Measurements from ENCODE around the gene ZCRB1. TPM values are rescaled to one million over a fixed set of nuclear protein-coding genes. Genes with fewer than 3 reads are reported as not detected.
"Not testable (repeated sequence)": the region's sequence is repeated elsewhere in the genome, so short reads cannot be mapped to it uniquely, and the experiment has no call there.

Gene ZCRB1, protein sequence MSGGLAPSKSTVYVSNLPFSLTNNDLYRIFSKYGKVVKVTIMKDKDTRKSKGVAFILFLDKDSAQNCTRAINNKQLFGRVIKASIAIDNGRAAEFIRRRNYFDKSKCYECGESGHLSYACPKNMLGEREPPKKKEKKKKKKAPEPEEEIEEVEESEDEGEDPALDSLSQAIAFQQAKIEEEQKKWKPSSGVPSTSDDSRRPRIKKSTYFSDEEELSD
- 60.2 TPM for polyA plus RNA-seq (2013, experiment 1 of 2; ENCODE audit: insufficient read length)
- polyA plus RNA-seq (2013, experiment 2 of 2; ENCODE audit: insufficient read length): 72.5 TPM

DNA sequence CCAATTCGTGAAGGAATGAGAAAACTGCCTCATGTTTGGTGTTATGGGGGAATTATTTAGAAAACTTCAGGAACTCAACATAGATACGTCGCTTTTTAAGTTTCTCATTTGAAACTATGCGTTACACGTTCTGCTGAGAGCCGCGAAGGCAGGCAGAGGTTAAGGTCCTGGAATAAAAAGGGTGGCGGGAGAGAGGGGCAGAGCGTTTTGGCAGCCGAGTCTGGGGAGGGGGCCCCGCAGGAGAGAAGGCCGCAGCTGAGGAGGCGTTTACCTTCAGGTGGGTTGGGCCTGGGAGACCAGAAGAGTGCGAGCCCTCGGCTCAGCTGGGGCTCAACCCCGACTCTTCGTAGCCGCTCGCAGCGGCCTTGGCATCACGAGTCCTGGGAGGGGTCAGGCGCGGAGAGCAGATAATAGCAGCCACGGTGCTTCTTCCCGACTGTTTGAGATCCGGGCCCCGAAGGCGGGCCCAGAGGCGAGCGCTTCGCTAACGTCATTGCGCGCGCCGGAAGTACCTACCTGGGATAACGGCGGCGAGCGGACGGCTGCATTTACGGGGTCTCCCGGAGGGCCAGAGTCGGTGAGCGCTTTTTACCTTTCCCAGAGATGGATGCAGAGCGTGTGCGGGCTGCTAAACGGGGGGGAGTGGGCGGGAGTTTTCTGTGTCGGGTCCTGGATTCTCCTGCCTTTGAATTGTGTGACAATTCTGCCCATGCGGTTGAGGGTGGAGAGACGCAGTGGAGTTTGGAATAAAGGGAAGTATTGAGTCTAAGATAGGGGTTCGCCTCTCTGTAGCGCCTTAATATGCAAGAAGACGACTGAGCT is at the start of gene ZCRB1, which contains the start of gene PPHLN1:
TSS of gene ZCRB1 (minus strand) at position 442 of the 822 bp plus-strand sequence. CDS start 1,992 bp downstream, outside the sequence.
TSS of gene PPHLN1 (plus strand) at position 515 of the 822 bp plus-strand sequence. CDS start 9,736 bp downstream, outside the sequence.
- peak; percentile 79 for DNase-seq

DNA sequence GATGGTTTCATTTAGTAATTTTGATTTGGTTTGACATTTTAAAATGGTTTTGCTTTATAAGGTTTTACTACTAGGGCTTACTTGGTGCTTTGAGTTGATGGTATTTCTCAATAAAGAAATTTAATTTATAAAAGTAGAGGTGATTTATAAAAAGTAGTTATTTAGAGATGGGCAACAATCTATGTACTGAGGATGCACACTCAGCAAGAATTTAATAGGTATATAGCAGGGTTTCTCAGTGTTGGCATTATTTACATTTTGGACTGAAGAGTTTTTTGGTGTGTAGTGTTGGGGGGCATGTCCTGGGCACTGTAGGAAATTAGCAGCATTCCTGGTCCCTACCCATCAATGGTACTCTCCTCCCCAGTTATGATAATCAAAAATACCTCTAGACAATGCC is 47.8 kb upstream of the ZCRB1 start:
- DNase-seq: no peak

DNA sequence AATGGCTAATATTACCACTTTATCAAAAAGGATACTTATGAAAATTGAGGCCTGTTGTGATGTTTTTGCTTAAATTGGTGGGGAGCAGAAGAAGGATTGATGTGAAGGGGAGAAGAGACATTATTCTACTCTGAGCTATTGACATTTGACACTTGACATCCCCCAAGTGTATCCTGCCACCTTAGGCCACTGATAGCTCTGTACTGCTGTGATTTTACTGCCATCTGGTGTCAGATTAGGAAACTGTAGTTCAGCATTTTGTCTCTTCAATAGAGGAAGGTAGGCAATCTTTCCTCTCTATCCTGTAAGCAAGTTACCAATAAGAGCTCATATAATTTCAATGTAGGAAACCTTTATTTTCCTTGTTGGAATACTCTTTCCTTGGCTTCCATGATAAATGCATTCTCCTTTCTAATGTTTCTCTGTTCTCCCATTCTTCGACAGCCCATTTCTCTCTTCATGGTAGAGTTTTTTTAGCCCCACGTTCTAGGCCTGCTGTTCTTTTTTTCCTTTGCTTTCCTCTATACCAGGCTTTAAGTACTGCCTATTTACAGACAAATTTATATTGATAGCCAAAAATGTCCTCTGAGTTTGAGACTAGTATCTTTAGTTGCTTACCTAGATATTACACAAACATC is 46.4 kb upstream of the ZCRB1 start:
- DNase-seq: peak; percentile 54

DNA sequence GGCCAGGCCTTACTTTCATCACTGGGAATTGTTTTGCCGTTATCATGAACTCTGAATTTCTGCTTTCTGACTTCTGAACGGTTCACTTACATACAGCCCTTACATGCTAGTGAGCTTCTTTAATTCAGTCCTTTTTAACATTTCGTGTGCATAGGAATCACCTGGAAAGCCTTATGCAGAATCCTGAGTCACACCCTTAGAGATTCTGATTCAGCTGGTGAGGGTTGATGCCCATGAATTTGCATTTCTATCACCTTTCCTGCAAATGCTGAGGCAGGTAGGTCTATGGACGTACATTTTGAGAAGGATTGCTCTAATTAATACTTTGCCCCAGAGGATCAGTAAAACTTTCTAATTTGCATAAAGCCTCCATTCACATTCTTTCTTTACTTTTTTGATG is 44.1 kb upstream of the ZCRB1 start:
- no peak for DNase-seq

DNA sequence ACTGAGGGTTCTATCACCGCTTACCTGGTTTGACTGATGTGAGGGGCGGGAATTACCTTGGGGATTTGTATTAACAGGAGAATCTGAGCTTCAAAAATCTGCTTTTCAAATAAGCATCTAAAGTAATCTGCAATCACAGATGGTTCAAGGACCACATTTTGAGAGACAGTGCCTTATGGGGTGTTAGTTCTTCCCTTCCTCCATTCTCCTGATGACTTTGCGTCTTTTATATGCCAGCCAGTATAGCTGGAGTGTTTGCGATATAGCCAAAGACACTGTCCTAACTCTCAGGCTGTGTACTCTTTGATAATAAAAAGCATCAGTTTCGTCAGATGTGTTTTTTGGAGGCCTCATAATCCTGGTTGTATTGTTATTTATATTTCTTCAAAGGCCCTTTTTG is 39.6 kb upstream of the ZCRB1 start:
- DNase-seq: no peak

DNA sequence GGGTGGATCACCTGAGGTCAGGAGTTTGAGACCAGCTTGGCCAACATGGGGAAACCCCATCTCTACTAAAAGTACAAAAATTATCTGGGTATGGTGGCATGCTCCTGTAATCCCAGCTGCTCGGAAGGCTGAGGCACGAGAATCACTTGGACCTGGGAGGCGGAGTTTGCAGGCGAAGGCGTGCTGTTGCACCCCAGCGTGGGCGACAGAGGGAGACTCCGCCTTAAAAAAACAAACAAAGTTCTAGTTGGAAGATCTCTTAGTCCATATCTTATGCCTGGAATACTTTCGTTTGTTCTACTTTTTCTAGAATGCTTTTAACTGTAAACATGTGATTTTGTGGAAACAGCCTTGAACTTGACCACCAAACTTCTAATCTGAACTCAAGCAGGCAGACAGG is 38.8 kb upstream of the ZCRB1 start:
- no peak for DNase-seq

DNA sequence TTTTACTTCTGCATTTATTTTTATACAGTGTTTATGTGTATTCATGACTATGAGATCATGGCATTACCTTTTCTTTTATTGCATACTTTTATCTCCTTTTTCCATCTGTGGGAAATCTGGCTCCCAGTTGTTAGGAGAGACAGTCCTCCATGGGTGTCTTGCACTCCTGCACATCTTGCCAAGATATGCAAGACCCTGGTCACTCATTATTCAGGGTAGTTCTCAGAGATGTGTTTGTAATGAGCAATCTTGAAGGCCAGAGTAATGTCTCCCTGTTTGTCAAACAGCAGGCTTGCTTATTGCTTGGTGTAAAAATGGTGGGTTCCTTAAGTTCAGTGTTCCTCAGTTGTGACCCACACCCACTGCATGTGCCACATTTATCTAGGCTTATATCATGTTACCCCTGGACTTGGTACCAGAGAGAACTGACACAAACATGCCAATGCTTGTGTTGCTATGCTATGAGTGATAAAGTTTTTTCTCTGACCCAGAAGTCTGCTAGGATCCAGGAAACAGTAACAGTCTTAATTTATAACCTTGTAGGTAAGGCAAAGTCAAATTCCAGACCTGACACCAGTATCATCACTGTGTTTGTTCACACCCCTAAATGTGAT is 36.9 kb upstream of the ZCRB1 start:
- DNase-seq: peak; percentile 2

DNA sequence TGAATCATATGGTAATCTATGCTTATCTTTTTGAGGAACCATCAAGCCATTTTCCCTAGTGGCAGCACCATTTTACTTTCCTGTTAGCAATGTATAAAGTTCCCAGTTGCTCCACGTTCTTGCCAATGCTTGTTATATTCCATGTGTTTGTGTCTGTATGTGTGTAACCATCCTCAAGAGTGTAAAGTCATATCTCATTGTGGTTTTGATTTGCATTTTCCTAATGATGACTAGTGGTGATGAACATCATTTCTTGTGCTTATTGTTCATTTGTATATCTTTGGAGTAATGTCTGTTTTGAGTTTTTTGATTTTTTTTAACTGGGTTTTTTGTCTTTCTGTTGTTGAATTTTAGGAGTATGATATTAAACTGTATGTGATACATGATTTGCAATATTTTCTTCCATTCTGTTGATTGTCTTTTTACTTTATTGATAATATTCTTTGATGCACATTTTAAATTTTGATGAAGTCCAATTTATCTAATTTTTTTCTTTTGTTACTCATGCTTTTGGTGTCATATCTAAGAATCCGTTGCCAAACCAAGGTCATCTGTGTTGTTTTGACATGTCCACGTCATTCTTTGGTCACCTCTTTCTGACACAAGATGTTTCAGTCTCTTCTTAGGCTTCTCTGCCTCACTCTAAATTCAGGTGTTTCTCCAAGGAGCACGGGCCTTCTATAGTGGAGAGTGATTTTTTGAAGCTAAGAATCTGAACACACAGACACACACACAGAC is 36.2 kb upstream of the ZCRB1 start:
- no peak for DNase-seq

DNA sequence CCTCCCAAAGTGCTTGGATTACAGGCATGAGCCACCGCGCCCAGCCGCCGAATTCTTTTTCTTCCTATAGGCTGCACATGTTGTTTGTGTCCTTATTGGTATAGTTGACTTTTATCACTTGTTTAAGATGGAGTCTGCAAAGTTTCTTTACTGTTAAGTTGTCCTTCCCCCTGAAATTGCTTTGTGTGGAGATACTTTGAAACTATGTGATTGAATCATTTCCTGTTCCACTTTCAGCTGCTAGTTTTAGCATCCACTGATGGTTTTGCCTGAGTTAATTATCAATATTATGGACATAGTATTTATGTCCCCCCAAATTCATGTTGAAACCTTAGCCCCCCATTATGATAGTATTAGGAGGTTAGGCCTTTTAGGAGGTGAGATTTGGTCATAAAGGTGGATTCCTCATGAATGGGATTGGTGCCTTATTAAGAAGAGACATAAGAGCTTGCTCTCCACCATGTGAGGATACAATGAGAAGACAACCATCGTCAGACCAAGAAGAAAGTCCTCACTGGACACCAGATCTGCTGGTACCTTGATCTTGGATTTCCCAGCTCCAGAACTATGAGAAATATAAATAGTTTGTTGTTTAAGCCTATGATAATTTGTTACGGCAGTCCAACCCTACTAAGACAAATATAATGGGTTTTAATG is 35.0 kb upstream of the ZCRB1 start:
- DNase-seq: peak; percentile 19

DNA sequence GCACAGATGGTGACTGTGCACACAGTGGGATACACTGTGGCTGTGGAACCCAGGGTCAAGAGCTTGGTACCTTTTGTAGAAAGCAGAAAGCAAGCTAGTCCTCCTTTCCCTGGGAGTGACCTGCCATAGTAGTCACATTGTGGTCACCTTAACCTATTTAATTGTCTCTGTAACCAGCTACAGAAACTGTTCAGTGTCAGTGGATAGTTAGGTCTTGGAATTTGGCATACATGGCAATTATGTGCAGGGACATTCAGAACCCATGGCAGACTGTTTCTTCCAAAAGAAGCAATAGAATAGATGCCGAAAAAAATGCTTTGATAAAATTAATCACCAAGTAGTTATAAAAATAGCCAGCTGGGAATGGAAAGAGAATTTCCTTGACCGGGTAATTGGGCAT is 30.4 kb upstream of the ZCRB1 start:
- DNase-seq: no peak

DNA sequence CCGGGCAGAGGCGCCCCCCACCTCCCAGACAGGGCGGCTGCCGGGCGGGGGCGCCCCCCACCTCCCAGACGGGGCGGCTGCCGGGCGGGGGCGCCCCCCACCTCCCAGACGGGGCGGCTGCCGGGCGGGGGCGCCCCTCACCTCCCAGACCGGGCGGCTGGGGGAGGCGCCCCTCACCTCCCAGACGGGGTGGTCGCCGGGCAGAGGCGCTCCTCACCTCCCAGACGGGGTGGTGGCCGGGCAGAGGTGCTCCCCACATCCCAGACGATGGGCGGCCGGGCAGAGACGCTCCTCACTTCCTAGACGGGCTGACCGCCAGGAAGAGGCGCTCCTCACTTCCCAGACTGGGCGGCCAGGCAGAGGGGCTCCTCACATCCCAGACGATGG is 24.1 kb upstream of the ZCRB1 start:
- not testable (repeated sequence) for DNase-seq

DNA sequence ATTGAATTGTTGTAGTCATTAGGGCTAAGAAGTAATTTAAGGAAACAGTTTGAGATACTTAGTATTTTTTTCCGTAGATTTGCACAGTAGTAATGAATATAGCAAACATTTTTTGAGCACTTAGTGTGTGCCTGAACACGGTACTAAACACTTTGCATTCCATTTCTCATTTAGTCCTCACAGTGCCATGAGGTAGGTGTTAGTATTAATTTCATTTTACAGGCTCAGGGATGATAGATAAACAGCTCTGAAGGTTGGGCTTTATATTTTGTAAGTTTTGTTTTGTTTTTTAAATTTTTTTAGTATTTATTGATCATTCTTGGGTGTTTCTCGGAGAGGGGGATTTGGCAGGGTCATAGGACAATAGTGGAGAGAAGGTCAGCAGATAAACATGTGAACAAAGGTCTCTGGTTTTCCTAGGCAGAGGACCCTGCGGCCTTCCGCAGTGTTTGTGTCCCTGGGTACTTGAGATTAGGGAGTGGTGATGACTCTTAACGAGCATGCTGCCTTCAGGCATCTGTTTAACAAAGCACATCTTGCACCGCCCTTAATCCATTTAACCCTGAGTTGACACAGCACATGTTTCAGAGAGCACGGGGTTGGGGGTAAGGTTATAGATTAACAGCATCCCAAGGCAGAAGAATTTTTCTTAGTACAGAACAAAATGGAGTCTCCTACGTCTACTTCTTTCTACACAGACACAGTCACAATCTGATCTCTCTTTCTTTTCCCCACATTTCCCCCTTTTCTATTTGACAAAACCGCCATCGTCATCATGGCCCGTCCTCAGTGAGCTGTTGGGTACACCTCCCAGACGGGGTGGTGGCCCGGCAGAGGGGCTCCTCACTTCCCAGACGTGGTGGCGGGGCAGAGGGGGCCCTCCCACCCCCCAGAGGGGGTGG is 23.5 kb upstream of the ZCRB1 start:
- DNase-seq: not testable (repeated sequence)

DNA sequence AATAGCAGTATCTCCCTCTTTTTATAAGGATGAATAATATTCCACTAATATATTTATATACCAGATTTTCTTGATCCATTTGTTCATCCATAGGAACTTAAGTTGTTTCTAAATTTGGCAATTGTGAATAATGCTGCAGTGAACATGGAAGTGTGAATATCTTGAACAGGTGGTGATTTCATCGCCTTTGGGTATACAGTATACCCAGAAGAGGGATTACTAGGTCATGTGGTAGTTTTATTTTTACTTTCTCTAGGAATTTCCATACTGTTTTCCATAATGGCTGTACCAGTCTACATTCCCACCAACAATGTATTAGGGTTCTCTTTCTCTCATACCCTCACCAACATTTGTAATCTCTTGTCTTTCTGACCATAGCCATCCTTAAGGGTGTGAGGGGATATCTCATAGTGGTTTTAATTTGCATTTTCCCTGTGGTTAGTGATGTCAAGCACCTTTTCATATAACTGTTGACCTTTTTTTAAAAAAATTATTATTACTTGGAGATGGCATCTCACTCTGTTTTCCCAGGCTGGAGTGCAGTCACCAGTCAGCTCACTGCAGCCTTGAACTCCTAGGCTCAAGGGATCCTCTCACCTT is 20.6 kb upstream of the ZCRB1 start:
- no peak for DNase-seq

DNA sequence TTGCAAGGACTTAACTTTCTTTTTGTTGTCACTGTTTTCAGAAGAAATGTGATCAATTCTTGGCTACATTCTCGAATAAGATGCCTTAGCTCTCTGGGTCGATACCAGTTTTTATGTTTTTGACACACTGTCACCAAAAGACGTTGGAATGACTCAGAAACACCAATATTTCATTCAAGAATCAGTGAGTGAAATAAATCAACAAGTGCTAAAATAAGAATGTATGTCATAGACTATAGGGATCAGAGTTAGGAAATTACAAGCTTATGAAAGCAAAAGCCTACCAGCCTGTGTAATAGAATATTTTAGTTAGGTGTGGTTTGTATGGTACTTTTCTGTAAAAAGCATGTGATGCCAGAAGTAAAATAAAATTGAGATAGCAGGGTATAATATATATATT is 17.8 kb upstream of the ZCRB1 start:
- DNase-seq: no peak

DNA sequence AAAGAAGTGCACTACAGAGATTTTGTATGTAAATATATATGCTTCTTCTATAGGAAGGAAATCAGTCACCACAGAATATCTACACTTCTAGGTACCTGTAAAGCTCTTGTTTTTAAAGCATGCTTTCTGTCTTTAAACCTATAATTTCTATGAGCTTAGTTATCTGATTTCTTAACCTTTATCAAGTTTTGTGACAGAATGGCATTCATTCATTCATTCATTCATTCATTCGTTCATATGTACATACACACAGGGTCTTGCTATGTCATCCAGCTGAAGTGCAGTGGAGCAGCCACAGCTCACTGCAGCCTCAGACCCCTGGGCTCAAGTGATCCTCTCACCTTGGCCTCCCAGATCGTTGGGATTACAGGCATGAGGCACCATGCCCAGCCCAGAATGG is 16.1 kb upstream of the ZCRB1 start:
- no peak for DNase-seq

DNA sequence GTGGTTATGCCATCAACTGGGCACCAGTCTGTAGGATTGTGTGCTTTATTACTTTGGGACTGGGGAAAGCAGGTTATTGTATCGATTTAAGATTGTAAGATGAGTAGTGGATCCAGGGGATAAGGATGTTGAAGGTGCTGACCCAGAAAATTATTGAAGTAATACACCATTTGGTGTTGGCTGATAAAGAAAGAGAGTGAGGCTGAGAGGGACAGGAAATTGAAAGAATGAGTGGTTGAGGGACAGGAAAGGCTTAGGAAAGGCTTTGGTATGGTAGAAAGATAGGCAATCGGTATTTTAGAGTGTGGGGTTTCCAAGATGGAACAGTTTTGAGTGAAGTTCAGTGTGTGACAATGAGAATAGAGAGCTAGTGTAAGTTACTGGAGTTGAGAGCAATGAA is 12.4 kb upstream of the ZCRB1 start:
- DNase-seq: no peak

DNA sequence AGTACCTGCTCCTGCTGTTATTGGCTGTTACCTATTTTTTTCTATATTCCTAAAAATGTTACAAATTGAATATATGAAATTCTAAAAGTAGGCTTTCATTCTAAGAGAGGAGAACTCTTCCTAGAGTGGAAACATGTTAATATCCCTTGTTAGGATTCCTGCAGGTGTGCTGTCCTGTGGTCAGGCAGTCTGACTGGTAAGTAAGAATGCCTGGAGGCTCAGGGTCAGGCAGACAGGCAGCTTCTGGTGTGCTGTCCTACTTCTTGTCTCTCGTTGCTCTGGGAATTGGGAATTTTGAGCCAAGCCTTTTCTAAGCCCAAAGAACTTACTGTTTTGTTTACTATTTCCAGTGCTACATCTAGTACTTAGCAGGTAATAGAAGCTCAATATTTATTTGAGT is 10.4 kb upstream of the ZCRB1 start:
- DNase-seq: no peak

DNA sequence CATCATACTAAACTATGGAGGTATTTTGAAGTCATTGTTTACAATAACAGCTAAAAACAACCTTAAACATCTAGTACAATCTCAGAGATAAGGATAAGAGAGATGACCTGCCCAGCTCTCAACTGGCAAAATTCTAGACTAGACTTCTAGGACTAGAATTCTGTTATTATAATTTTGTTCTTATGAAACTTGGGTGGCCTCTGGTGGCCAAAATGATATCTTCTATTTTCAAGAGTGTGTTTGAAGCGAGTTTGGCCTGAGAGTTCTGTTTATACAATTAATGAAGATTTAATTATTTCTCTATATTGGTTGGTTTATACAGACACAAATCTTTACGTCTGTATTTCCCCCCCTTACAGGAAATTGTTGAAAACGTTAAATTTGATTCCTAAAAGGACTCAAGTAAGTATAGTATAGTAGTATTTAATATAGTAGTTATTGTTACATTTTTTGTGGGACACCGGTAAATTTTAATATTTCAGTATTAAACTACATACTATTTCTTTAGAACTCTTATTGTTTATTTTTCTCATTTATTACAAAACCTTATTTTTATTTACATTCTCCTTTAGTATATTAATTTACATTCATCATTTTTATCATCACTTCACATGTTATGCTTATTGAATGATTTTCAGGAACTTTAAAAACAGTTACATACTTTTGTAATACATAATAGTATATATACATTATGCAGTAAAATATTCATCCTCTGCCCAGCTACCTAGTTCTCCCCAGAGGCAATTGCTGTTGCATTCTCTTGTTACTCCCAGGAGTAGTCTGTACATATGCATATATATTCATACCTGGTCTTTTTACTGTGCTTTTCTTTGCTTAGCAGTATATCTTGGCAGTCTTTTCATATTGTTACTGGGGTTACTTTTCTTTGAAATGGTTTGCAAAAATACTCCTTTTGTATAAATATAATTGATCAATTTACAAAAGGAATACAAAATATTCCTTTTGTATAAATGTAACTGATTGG is 6.7 kb upstream of the ZCRB1 start:
- peak; percentile 42 for DNase-seq

DNA sequence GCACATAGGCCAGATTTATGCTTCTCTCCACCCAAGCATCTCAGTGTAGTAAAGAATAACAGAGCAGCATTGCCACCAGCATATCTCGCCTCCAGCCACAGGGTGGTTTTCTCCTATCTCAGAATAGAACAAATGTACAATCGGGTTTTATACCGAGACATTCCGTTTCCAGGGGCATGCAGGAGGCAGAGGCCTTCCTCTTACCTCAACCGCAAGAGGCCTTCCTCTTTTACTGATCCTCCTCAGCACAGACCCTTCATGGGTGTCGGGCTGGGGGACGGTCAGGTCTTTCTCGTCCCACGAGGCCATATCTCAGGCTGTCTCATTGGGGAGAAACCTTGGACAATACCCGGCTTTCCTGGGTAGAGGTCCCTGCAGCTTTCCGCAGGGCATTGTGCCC is 4.2 kb upstream of the ZCRB1 start:
- not testable (repeated sequence) for DNase-seq
